ENCODE results near the gene MEIG1.

MEIG1 gene, protein sequence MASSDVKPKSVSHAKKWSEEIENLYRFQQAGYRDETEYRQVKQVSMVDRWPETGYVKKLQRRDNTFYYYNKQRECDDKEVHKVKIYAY

DNA sequence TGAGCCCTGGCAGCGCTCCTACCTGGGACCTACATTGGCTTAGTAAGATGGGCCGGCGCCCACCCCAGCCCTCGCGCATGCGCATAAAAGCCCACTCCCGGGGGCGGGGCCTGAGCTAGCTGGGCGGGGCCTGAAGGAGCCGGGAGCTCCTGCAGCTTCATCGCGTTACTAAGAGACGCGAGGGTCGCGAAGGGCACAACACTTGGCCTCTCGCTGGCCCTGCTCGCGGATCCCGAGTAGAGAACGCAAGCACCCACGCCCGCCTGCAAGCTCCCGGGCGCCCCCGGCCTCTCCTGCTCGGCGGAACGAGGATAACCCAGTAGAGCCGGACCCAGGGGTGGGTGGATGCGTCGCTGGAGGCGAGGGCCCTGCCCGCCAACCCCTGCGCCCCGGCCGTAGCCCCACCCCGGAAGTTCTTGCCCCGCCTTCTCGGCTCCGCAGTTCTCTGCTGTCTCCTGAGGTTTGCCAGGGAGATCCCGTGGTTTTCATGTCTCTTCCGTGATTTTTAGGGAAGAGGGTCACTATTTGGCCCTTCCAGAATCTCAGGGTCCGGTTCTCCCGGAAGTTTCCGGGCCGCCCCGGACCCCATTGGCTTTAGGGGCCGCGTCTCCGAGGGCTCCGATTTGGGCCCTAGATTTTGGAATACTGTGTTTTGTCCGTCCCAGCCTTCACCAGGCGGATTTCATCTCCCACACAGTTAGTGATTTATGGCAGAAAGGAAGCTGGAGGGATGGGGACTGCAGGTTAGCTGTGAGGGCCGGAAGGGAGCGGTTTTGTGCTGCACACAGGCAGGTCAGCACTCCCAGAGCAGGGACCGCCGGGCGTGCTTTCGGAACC lies at the start of gene MEIG1:
Gene MEIG1, plus strand, starts transcription at position 168 of the 837 bp plus-strand sequence. CDS start 7,081 bp downstream, outside the sequence.
- no peaks in the 10 kb centered on the region for H3K36me3 ChIP-seq (ENCODE audit: control insufficient read depth, insufficient read depth, low read length)
- H3K4me3 ChIP-seq (replicated peaks; ENCODE audit: low read depth, low read length), result peak within 1 kb of the TSS; percentile 78
- TF ChIP-seq, protein P1, sequence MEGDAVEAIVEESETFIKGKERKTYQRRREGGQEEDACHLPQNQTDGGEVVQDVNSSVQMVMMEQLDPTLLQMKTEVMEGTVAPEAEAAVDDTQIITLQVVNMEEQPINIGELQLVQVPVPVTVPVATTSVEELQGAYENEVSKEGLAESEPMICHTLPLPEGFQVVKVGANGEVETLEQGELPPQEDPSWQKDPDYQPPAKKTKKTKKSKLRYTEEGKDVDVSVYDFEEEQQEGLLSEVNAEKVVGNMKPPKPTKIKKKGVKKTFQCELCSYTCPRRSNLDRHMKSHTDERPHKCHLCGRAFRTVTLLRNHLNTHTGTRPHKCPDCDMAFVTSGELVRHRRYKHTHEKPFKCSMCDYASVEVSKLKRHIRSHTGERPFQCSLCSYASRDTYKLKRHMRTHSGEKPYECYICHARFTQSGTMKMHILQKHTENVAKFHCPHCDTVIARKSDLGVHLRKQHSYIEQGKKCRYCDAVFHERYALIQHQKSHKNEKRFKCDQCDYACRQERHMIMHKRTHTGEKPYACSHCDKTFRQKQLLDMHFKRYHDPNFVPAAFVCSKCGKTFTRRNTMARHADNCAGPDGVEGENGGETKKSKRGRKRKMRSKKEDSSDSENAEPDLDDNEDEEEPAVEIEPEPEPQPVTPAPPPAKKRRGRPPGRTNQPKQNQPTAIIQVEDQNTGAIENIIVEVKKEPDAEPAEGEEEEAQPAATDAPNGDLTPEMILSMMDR (IDR thresholded peaks at IDR 0.05; ENCODE audit: insufficient read depth, low read length, poor library complexity, severe bottlenecking), result no peak
- H3K27me3 ChIP-seq (replicated peaks; ENCODE audit: control insufficient read depth, insufficient read depth, low read length), result no peaks in the 10 kb centered on the region
- peak; percentile 95 for DNase-seq (ENCODE audit: extremely low read depth, insufficient read length)

- Histone ChIP-seq H3K36me3 (ENCODE audit: control insufficient read depth, insufficient read depth, low read length) (peaks cover 17% of the 10 kb centered on the region), H3K27me3 (replicated peaks; ENCODE audit: control insufficient read depth, insufficient read depth, low read length) (no peaks in the 10 kb centered on the region), H3K4me3 (replicated peaks; ENCODE audit: low read depth, low read length) (no peak overlapping the region)
- TF ChIP-seq, protein P1 (IDR thresholded peaks at IDR 0.05; ENCODE audit: insufficient read depth, low read length, poor library complexity, severe bottlenecking), result no peak
- DNase-seq (ENCODE audit: extremely low read depth, insufficient read length), result no peak
Measured at GRCh38 chr10:14910953-14911352, 48.2 kb upstream of the MEIG1 start.

DNA sequence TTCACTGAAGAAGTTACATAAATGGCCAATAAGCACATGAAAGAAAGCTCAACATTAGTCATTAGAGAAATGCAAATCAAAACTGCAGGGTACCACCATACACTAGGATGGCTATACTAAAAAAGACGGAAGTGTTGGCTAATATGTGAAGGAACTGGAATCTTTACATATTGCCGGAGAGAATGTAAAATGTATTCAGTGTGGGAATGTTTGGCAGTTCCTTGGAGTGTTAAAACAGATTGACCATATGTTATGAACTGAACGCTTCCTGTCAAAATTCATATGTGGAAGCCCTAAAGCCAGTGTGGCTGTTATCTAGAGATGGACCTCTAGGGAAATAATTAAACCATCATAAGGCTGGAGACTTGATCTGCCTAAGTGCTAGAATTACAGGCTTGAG lies 47.4 kb upstream of the MEIG1 start:
- TF ChIP-seq, protein P1 (IDR thresholded peaks at IDR 0.05; ENCODE audit: insufficient read depth, low read length, poor library complexity, severe bottlenecking), result no peak
- no peaks in the 10 kb centered on the region for H3K27me3 ChIP-seq (replicated peaks; ENCODE audit: control insufficient read depth, insufficient read depth, low read length)
- H3K36me3 ChIP-seq (ENCODE audit: control insufficient read depth, insufficient read depth, low read length), result peaks cover 16% of the 10 kb centered on the region

DNA sequence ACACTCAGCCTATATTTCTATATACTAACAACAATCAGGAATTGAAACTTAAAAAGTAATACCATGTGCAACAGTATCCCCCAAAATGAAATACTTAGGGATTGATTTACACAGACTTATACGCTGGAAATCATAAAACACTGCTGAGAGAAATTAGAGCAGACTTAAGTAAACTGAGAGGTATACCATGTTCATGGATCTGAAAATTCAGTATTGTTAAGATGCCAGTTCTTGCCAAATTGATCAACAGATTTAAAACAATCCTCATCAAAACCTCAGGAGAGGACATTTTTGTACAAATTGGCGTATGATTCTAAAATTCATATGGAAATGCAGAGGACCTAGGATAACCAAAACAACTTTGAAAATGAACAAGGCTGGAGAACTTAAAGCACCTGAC lies 42.6 kb upstream of the MEIG1 start:
- TF ChIP-seq, protein P1 (IDR thresholded peaks at IDR 0.05; ENCODE audit: insufficient read depth, low read length, poor library complexity, severe bottlenecking), result no peak
- Histone ChIP-seq H3K4me3 (replicated peaks; ENCODE audit: low read depth, low read length) (no peak overlapping the region), H3K27me3 (replicated peaks; ENCODE audit: control insufficient read depth, insufficient read depth, low read length) (no peaks in the 10 kb centered on the region), H3K36me3 (ENCODE audit: control insufficient read depth, insufficient read depth, low read length) (peaks cover 9% of the 10 kb centered on the region)
- DNase-seq (ENCODE audit: extremely low read depth, insufficient read length), result no peak

More for the DNA sequence above, 47.4 kb upstream of the MEIG1 start:
- DNase-seq (ENCODE audit: extremely low read depth, insufficient read length), result no peak
- no peak overlapping the region for H3K4me3 ChIP-seq (replicated peaks; ENCODE audit: low read depth, low read length)

DNA sequence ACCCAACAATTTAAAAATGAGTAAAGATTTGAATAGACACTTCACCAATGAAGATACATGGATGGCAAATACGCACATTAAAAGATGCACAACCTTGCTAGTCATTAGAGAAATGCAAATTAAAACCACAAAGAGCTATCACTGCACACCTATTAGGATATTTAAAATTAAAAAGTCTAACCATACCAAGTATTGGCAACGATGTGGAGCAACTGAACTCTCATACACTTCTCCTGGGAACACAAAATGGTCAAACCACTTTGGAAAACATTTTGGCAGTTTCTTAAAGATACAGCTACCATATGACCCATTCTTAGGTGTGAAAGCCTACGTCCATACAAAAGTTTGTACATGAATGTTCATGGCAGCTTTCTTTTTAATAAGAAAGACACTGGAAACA lies 41.4 kb upstream of the MEIG1 start:
- TF ChIP-seq, protein P1 (IDR thresholded peaks at IDR 0.05; ENCODE audit: insufficient read depth, low read length, poor library complexity, severe bottlenecking), result no peak
- peaks cover 15% of the 10 kb centered on the region for H3K36me3 ChIP-seq (ENCODE audit: control insufficient read depth, insufficient read depth, low read length)
- H3K27me3 ChIP-seq (replicated peaks; ENCODE audit: control insufficient read depth, insufficient read depth, low read length), result no peaks in the 10 kb centered on the region
- no peak for DNase-seq (ENCODE audit: extremely low read depth, insufficient read length)
- H3K4me3 ChIP-seq (replicated peaks; ENCODE audit: low read depth, low read length), result no peak overlapping the region
